ENCODE data around the gene LIF.

LIF gene

DNA sequence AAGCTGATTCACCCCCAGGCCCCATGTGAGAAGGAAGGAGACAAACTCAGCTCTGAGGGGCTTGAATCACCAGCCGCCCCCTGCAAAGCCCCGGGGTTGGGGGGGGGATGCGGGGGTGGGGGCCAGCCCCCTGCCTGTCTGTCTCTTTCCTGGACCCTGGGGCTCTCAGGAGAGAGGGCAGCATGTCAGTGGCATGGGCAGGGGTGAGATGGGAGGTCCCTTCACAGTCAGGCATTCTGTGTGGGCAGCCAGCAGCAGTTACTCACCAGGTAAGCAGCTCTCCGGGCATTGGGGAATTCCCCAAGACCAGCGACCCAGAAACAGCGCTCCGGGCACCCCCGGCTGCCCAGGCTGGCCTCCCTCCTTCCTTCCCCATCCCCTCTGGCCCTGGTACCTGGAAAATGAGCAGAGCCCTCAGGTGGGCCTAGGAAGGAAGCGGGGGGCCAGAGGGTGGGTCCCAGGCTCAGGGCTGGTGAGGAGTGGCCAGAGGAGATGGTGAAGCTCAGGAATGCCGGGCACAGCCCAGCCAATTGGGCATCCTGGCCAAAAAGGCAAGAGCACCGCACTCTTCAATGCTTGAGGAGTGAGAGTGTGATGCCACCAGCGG lies 4.2 kb upstream of the LIF start:
- no peak overlapping the region for H3K27ac ChIP-seq
- TF ChIP-seq, protein P1, sequence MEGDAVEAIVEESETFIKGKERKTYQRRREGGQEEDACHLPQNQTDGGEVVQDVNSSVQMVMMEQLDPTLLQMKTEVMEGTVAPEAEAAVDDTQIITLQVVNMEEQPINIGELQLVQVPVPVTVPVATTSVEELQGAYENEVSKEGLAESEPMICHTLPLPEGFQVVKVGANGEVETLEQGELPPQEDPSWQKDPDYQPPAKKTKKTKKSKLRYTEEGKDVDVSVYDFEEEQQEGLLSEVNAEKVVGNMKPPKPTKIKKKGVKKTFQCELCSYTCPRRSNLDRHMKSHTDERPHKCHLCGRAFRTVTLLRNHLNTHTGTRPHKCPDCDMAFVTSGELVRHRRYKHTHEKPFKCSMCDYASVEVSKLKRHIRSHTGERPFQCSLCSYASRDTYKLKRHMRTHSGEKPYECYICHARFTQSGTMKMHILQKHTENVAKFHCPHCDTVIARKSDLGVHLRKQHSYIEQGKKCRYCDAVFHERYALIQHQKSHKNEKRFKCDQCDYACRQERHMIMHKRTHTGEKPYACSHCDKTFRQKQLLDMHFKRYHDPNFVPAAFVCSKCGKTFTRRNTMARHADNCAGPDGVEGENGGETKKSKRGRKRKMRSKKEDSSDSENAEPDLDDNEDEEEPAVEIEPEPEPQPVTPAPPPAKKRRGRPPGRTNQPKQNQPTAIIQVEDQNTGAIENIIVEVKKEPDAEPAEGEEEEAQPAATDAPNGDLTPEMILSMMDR (IDR thresholded peaks at IDR 0.05) = no peak
- TF ChIP-seq ZFX (IDR thresholded peaks at IDR 0.05; ENCODE audit: borderline replicate concordance) = no peak

DNA sequence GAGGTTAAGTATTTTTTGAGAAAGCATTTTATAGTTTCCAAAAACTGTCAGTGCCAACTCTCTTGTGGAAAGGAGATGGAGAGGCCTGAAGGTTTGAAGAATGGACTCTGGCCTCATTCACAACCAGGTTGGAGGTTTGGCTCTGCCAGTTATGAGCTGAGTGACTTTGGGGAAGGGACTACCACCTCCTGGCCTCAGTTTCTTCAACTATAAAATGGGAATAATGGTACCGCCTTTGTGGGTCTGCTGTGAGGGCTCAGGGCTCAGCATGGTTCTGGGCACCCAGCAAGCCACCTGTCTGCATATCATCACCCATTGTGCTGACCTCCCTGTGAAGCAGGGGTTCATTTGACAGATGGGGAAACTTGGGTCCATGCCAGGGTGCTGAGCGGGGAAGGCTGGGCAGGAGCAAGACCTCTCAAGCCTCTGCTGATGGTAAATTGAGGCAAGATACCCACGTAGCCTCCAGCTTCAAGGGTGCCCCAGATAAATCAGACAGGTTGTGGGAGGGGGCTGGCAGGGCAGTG lies 3.5 kb upstream of the LIF start:
- TF ChIP-seq, protein P1 (IDR thresholded peaks at IDR 0.05) = no peak
- TF ChIP-seq ZFX (IDR thresholded peaks at IDR 0.05; ENCODE audit: borderline replicate concordance) = no peak
- H3K27ac ChIP-seq = no peak overlapping the region

DNA sequence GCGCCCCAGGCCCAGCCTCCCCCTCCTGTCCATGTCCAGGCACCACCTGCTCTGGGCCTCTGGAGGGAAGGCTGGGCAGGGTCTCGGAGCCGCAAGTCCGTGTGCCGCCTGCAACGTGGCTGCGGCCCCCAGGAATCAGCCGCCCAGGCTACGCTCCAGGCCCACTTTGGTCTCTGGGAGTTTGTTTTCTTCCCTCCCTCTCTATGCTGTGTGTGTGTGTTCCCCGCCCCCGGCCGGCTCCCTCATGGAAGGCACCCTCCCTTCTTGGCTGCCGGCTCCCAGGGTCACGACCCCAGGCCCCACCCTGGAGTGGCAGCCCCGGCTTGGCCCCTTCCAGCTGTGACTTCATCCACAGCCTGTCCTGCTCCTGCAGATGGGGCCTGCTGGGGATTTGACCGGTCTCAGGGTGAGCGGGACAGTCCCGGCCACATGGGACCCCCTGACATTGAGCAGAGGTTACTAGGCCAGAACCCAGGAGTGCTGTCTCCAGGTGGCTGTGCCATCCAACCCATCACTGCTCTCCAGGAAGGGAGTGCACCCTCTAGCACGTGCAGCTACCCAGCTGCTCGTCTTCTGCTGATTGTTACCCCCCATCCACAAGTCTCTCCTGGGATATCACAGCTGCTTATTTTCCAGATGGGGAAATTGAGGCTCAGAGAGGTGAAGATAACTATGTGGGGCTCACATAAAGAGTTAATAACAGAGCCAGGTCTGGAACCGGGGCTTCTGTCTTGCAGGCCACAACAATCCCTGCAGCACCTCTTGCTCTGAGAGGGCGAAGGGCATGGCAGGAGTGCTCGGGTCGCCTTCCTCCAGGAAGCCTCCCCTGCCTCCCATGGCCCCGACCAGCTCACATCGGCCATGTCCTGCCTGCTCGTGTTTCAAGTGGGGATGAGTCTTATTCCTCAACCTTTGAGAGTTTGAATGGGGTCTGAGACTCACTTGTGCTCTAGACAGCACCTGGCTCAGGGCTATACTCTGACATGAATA lies 2.8 kb upstream of the LIF start:
- no peak for TF ChIP-seq ZFX (IDR thresholded peaks at IDR 0.05; ENCODE audit: borderline replicate concordance)
- TF ChIP-seq, protein P1 (IDR thresholded peaks at IDR 0.05) = no peak
- no peak overlapping the region for H3K27ac ChIP-seq

DNA sequence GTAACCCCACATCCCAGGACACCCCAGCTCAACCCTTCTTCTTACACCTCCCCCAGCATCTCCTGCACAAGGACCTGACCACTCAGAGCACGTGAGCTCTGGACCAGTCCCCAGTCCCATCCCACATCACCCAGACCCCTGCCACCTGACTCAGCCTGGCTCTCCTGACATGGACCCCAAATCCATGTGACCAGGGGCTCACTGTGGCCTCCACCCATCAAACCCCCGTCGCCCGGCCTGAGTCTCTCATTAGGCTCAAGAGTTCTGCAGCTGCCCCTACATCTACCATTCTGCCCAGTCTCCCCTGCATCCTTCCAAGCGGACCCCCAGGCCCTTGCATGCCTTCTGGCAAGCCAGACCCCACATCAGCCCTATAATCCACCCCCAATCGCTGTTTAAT lies 1.9 kb upstream of the LIF start:
- no peak overlapping the region for H3K27ac ChIP-seq
- TF ChIP-seq ZFX (IDR thresholded peaks at IDR 0.05; ENCODE audit: borderline replicate concordance) = no peak
- TF ChIP-seq, protein P1 (IDR thresholded peaks at IDR 0.05) = no peak

DNA sequence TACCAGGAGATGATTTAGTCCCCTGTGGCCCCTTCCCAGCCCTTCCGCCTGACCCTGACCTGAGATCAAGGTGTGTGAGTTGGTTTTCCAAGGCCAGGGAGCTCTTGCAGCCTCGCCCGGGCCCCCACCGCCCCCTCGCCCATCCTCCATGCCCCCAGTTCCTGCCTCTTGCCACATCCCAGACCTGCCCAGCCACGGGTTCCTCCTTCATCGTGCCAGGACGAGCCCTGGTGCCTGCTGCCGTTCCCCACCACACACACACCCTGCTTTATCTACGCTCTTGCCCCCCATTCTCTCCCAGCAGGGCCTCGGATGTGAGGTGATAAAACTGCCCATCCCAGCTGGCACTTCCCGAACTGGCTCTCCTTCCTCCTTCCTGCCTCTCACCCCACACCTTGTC lies 1.4 kb upstream of the LIF start:
- H3K27ac ChIP-seq = no peak overlapping the region
- TF ChIP-seq ZFX (IDR thresholded peaks at IDR 0.05; ENCODE audit: borderline replicate concordance) = no peak
- TF ChIP-seq, protein P1 (IDR thresholded peaks at IDR 0.05) = no peak

DNA sequence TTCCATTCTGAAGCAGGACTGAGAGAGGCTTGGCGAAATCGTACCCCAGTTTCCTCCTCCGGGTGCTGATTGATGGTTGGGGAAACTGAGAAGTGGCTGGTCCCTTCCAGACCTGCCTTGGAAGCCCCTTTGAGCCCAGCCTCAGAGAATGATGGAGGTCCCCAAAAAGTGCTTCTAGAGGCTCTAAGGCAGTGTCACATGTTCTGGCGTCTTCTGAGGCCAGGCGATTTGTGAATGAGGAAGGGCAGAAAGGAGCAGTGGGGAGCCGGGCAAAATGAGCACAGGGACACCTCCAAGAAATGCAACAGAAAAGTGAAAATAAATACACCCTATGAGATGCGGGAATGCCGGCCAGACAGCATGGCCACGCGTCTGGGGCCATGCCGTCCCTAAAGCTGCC lies 1.0 kb upstream of the LIF start:
- TF ChIP-seq, protein P1 (IDR thresholded peaks at IDR 0.05) = no peak
- no peak for TF ChIP-seq ZFX (IDR thresholded peaks at IDR 0.05; ENCODE audit: borderline replicate concordance)
- H3K27ac ChIP-seq = no peak overlapping the region

All from 22Rv1 (cell line).